IPS-18c (cell line): Measurements from ENCODE around the gene PIAS3.

ENCODE experiments used
- H3K4me3 ChIP-seq: 2 replicates; pipeline ENCODE4 v1.7.0; 2013; ENCODE audit warnings: low read depth, mild to moderate bottlenecking, low read length, moderate library complexity; ENCODE audit not compliant: insufficient read depth
- H3K9me3 ChIP-seq: one replicate; pipeline ENCODE4 v1.6.1; 2013; ENCODE audit warnings: mild to moderate bottlenecking, low read length, moderate library complexity; ENCODE audit not compliant: control insufficient read depth, insufficient read depth

Gene PIAS3

DNA sequence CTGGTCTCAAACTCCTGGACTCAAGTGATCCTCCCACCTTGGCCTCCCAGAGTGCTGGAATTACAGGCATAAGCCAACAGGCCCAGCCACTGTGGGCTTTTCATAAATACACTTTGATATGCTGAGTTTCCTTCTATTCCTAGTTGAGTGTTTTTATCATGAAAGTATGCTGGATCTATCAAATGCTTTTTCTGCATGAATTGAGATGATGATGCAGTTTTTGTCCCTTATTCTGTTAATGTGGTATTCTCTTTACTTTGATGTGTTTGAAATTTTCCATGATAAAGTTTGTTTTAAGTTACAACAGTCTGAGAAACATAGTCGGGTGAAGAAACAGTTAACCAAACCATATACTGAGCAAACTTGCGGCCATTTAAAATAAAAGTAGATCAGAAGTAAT, 59.1 kb downstream of the PIAS3 start:
- no peak overlapping the region for H3K4me3 ChIP-seq
- H3K9me3 ChIP-seq: no peaks in the 10 kb centered on the region
